WERI-Rb-1 (cell line): ENCODE results near the gene HPGDS.

Source experiments
- DNase-seq: peaks from one replicate; pipeline ENCODE4 v3.0.0-alpha.2; 2020
- H3K27ac ChIP-seq: fragments of 250-450 bp; sonication (Bioruptor Pico); 2 replicates; pipeline ENCODE4 v1.5.1; 2020; ENCODE audit warnings: mild to moderate bottlenecking, moderate library complexity
- H3K27me3 ChIP-seq: fragments of 250-450 bp; sonication (Bioruptor Pico); 2 replicates; pipeline ENCODE4 v1.5.1; 2021; ENCODE audit warnings: mild to moderate bottlenecking, low read depth, moderate library complexity; ENCODE audit not compliant: insufficient read depth, severe bottlenecking
- H3K36me3 ChIP-seq: fragments of 250-450 bp; sonication (Bioruptor Pico); 2 replicates; pipeline ENCODE4 v1.5.1; 2020; ENCODE audit warnings: mild to moderate bottlenecking, moderate library complexity
- H3K4me3 ChIP-seq: 2 replicates; pipeline ENCODE4 v1.5.1; 2011; ENCODE audit warnings: low read depth, mild to moderate bottlenecking, control low read depth, low read length
- H3K9me3 ChIP-seq: fragments of 250-450 bp; sonication (Bioruptor Pico); 2 replicates; pipeline ENCODE4 v1.5.1; 2021; ENCODE audit warnings: mild to moderate bottlenecking, moderate library complexity; ENCODE audit not compliant: severe bottlenecking
- CTCF ChIP-seq: IDR thresholded peaks from 2 replicates; pipeline ENCODE4 v1.5.1; 2011; ENCODE audit warnings: low read depth, mild to moderate bottlenecking, control low read depth, inconsistent platforms, low read length

Gene HPGDS

GRCh38 chr4:94377294-94377693, 34.7 kb upstream of the HPGDS start:
- Histone ChIP-seq H3K36me3 (no peaks in the 10 kb centered on the region), H3K27me3 (no peaks in the 10 kb centered on the region), H3K4me3 (no peak overlapping the region), H3K9me3 (no peaks in the 10 kb centered on the region), H3K27ac (no peak overlapping the region)
- no peak for TF ChIP-seq CTCF
- DNase-seq = no peak

DNA sequence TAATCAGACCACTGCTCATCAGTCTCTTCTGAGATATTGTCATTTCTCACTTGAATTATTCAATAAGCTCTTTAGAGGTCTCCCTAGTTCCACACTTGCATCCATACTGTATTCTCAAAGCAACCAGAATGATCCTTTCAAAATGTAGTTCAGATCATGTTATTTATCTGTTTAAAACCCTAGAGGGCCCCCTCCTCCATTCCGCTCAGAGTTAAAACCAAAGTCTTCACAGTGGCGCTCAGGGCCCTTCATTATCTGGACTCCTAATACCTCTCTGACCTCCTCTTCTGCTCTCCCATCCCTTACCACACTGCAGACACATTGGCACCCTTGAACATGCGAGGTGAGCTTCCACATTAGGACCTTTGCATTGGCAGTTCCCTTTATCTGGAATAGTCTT, 32.7 kb upstream of the HPGDS start:
- no peak for DNase-seq
- Histone ChIP-seq H3K27me3 (no peaks in the 10 kb centered on the region), H3K4me3 (no peak overlapping the region), H3K27ac (no peak overlapping the region), H3K9me3 (no peaks in the 10 kb centered on the region), H3K36me3 (no peaks in the 10 kb centered on the region)
- no peak for TF ChIP-seq CTCF

DNA sequence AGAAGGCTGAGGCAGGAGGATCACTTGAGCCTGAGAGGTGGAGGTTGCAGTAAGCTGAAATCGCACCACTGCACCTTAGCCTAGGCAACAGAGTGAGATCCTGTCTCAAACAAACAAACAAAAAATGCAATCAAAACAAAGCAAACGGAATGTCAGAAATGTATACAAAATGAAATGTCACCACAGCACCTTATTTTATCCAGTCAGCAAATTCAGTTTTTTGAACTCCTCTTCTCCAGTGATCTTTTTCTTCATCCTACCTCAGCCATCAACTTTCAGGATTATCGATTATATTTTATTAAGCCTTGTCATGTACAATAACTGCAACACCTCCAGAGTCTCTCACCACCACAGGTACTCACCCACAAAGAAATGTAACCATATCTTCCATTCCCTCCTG, 31.1 kb upstream of the HPGDS start:
- Histone ChIP-seq H3K27ac (no peak overlapping the region), H3K27me3 (no peaks in the 10 kb centered on the region), H3K4me3 (no peak overlapping the region), H3K36me3 (no peaks in the 10 kb centered on the region), H3K9me3 (no peaks in the 10 kb centered on the region)
- TF ChIP-seq CTCF = no peak
- DNase-seq = no peak

DNA sequence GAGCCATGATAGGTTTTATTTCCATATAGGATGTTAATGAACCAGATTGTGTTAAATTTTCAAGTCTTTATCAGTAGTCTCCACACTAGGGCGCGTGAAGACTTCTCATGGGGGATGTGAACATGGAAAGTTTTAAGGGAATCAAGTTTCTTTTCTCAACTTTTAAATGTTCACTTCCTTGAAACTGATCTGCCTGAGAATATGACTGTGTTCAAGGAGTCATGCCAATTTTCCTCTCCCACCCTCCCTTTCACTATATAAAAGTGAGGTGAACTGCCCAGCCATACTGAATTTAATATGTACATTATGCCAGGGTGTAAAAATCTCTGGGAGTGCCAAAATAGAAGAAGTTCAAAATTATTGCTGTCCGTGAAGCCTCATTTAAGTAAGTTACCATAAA, 30.4 kb upstream of the HPGDS start:
- no peaks in the 10 kb centered on the region for H3K27me3 ChIP-seq
- no peak for TF ChIP-seq CTCF

GRCh38 chr4:94372228-94372978, 29.8 kb upstream of the HPGDS start:
- TF ChIP-seq CTCF = no peak
- H3K36me3 ChIP-seq = no peaks in the 10 kb centered on the region
- H3K27ac ChIP-seq = no peak overlapping the region
- no peak for DNase-seq
- H3K9me3 ChIP-seq = no peaks in the 10 kb centered on the region
- H3K27me3 ChIP-seq = no peaks in the 10 kb centered on the region
- H3K4me3 ChIP-seq = no peak overlapping the region

More for the DNA sequence above, 30.4 kb upstream of the HPGDS start:
- no peak overlapping the region for H3K27ac ChIP-seq
- H3K4me3 ChIP-seq = no peak overlapping the region
- DNase-seq = no peak
- no peaks in the 10 kb centered on the region for H3K36me3 ChIP-seq
- H3K9me3 ChIP-seq = no peaks in the 10 kb centered on the region

- no peaks in the 10 kb centered on the region for H3K9me3 ChIP-seq
- no peaks in the 10 kb centered on the region for H3K36me3 ChIP-seq
- no peak for DNase-seq
- no peak overlapping the region for H3K4me3 ChIP-seq
- TF ChIP-seq CTCF = no peak
- H3K27ac ChIP-seq = no peak overlapping the region
- H3K27me3 ChIP-seq = no peaks in the 10 kb centered on the region
Measured at GRCh38 chr4:94371290-94371689, 28.7 kb upstream of the HPGDS start.
